Liver (tissue), 3 donors: ENCODE results near the gene COL27A1.

Experiments
- EGR1 ChIP-seq, 2 donors: IDR thresholded peaks; 2 replicates each; pipeline ENCODE4 v1.6.1; 2016 to 2018; ENCODE audit warnings: antibody characterized with exemption in 2 of 2, low read depth in 2 of 2
- HNF4A ChIP-seq, 2 donors: conservative IDR thresholded peaks; 2 replicates each; pipeline ENCODE4 v1.6.1; 2016; ENCODE audit warnings: antibody characterized with exemption in 2 of 2, mild to moderate bottlenecking in 2 of 2
- JUND ChIP-seq, 2 donors: IDR thresholded peaks; 2 replicates each; pipeline ENCODE4 v1.6.1; 2016; ENCODE audit warnings: antibody characterized with exemption in 2 of 2
- RAD21 ChIP-seq, 2 donors: IDR thresholded peaks; 2 replicates each; pipeline ENCODE4 v1.6.1; 2016; ENCODE audit warnings: antibody characterized with exemption in 2 of 2, mild to moderate bottlenecking in 2 of 2
- RXRA ChIP-seq, 2 donors: IDR thresholded peaks; 2 replicates each; pipeline ENCODE4 v1.6.1; 2017 to 2018; ENCODE audit warnings: antibody characterized with exemption in 2 of 2, mild to moderate bottlenecking in 1 of 2
- SP1 ChIP-seq: IDR thresholded peaks from 2 replicates; pipeline ENCODE4 v1.6.1; 2018; ENCODE audit warnings: antibody characterized with exemption, mild to moderate bottlenecking
- TAF1 ChIP-seq: conservative IDR thresholded peaks from 2 replicates; pipeline ENCODE4 v1.6.1; 2016; ENCODE audit warnings: antibody characterized with exemption, mild to moderate bottlenecking
- YY1 ChIP-seq: IDR thresholded peaks from 2 replicates; pipeline ENCODE4 v1.6.1; 2016; ENCODE audit warnings: antibody characterized with exemption, mild to moderate bottlenecking
- TF ChIP-seq, protein P1 (sequence below): fragments of 150-350 bp; IDR thresholded peaks from 2 replicates; pipeline ENCODE4 v1.5.1; 2017; ENCODE audit warnings: improper control_type of control experiment, low read depth, low read length; ENCODE audit not compliant: missing input control
- TF ChIP-seq, protein P2 (sequence below): IDR thresholded peaks from 2 replicates; pipeline ENCODE4 v1.6.1; 2016; ENCODE audit warnings: antibody characterized with exemption, mild to moderate bottlenecking
- TF ChIP-seq, protein P3 (sequence below): IDR thresholded peaks from 2 replicates; pipeline ENCODE4 v1.6.1; 2016; ENCODE audit warnings: antibody characterized with exemption
- donor health status: healthy.
- donor health status: healthy.

DNA sequence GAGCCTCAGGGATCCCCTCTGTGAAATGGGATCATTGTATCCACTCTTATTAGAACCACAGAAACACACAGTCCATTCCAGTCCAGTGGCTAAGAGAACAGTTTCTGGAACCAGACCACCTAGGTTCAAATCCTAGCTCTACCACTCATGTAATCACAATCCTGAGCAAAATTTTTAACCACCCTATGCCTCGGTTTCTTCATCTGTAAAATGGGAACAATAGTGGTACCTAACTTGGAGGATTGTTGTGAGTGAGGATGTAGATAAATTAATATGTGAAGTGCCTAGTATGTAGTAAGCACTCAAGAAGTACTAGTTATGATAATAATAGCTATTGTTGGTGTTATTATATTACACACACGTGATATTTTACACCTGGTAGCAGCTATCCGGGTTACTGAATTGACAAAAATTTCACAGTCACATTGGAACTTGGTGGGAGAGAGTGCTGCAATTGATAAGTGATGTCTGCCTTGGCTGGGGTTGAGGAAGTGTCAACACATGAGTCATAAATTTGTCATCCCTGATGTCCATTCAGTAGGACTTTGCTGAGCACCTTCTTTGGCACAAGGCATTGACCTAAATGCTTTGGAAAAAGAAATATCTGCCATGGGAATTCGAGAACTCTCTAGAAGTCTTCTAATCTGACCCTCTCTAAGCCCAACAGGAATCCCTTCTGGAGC, 68.4 kb downstream of the COL27A1 start:
- TF ChIP-seq TAF1 (no peak), EGR1 (IDR thresholded peaks at IDR 0.05; ENCODE audit: low read depth in 2 of 2) (peak in 1 of 2 donors; percentile 41), JUND (IDR thresholded peaks at IDR 0.05) (peak; percentile 93 to 99), SP1 (peak; percentile 28), HNF4A (conservative IDR thresholded peaks at IDR 0.05) (peak; percentile 12 to 58), YY1 (peak; percentile 79), RXRA (IDR thresholded peaks at IDR 0.05) (peak in 1 of 2 donors; percentile 69), RAD21 (IDR thresholded peaks at IDR 0.05) (no peak)
- TF ChIP-seq, protein P1, sequence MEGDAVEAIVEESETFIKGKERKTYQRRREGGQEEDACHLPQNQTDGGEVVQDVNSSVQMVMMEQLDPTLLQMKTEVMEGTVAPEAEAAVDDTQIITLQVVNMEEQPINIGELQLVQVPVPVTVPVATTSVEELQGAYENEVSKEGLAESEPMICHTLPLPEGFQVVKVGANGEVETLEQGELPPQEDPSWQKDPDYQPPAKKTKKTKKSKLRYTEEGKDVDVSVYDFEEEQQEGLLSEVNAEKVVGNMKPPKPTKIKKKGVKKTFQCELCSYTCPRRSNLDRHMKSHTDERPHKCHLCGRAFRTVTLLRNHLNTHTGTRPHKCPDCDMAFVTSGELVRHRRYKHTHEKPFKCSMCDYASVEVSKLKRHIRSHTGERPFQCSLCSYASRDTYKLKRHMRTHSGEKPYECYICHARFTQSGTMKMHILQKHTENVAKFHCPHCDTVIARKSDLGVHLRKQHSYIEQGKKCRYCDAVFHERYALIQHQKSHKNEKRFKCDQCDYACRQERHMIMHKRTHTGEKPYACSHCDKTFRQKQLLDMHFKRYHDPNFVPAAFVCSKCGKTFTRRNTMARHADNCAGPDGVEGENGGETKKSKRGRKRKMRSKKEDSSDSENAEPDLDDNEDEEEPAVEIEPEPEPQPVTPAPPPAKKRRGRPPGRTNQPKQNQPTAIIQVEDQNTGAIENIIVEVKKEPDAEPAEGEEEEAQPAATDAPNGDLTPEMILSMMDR = no peak
- TF ChIP-seq, protein P2, sequence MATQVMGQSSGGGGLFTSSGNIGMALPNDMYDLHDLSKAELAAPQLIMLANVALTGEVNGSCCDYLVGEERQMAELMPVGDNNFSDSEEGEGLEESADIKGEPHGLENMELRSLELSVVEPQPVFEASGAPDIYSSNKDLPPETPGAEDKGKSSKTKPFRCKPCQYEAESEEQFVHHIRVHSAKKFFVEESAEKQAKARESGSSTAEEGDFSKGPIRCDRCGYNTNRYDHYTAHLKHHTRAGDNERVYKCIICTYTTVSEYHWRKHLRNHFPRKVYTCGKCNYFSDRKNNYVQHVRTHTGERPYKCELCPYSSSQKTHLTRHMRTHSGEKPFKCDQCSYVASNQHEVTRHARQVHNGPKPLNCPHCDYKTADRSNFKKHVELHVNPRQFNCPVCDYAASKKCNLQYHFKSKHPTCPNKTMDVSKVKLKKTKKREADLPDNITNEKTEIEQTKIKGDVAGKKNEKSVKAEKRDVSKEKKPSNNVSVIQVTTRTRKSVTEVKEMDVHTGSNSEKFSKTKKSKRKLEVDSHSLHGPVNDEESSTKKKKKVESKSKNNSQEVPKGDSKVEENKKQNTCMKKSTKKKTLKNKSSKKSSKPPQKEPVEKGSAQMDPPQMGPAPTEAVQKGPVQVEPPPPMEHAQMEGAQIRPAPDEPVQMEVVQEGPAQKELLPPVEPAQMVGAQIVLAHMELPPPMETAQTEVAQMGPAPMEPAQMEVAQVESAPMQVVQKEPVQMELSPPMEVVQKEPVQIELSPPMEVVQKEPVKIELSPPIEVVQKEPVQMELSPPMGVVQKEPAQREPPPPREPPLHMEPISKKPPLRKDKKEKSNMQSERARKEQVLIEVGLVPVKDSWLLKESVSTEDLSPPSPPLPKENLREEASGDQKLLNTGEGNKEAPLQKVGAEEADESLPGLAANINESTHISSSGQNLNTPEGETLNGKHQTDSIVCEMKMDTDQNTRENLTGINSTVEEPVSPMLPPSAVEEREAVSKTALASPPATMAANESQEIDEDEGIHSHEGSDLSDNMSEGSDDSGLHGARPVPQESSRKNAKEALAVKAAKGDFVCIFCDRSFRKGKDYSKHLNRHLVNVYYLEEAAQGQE = peak; percentile 62
- TF ChIP-seq, protein P3, sequence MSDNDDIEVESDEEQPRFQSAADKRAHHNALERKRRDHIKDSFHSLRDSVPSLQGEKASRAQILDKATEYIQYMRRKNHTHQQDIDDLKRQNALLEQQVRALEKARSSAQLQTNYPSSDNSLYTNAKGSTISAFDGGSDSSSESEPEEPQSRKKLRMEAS = peak; percentile 73
